Upper lobe of left lung (tissue), 4 donors: ENCODE results near the gene MINDY3.

Source experiments
- EP300 ChIP-seq, 4 donors: sonication (generic); formaldehyde crosslinking; IDR thresholded peaks; one replicate each; pipeline ENCODE4 v1.5.1; 2017; ENCODE audit warnings: antibody characterized with exemption in 4 of 4, control low read depth in 2 of 4
- POLR2A ChIP-seq, 4 donors: fragments of 450-650 bp; IDR thresholded peaks; one replicate each; pipeline ENCODE4 v1.5.1; 2016 to 2017; ENCODE audit warnings: antibody characterized with exemption in 4 of 4, mild to moderate bottlenecking in 2 of 4
- POLR2AphosphoS5 ChIP-seq, 2 donors: sonication (generic); formaldehyde crosslinking; IDR thresholded peaks; one replicate each; pipeline ENCODE4 v1.5.1; 2017; ENCODE audit warnings: antibody characterized with exemption in 2 of 2
- TF ChIP-seq, protein P1 (sequence below), 6 experiments: fragments of 450-650 bp in 4 of 6; fragments of 200-600 bp in 2 of 6; sonication (generic) in 2 of 6; IDR thresholded peaks; one replicate each; pipeline ENCODE4 v1.5.1; 2016 to 2019; ENCODE audit warnings: antibody characterized with exemption in 6 of 6

DNA sequence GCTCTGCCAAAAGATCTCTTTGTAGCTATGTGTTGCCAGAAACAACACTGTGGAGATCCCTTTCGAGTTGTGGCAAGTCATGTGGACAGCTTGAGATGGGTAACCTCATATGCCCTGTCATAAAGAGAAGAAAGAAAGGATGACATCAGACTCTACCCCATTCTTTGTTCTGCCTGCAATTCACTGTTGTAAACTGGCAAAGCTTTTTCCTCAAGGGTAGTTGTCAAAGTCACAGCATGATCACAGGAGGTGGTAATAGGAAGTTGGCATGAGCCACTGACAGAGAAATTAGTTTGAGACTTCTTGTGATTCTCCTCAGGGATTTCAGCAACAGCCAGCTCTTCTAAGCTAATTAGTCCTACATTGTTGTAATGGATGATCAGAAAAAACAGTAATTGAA lies 19.4 kb upstream of the MINDY3 start:
- TF ChIP-seq, protein P1, sequence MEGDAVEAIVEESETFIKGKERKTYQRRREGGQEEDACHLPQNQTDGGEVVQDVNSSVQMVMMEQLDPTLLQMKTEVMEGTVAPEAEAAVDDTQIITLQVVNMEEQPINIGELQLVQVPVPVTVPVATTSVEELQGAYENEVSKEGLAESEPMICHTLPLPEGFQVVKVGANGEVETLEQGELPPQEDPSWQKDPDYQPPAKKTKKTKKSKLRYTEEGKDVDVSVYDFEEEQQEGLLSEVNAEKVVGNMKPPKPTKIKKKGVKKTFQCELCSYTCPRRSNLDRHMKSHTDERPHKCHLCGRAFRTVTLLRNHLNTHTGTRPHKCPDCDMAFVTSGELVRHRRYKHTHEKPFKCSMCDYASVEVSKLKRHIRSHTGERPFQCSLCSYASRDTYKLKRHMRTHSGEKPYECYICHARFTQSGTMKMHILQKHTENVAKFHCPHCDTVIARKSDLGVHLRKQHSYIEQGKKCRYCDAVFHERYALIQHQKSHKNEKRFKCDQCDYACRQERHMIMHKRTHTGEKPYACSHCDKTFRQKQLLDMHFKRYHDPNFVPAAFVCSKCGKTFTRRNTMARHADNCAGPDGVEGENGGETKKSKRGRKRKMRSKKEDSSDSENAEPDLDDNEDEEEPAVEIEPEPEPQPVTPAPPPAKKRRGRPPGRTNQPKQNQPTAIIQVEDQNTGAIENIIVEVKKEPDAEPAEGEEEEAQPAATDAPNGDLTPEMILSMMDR (IDR thresholded peaks at IDR 0.05) = no peak
- TF ChIP-seq EP300 (IDR thresholded peaks at IDR 0.05) (no peak), POLR2AphosphoS5 (IDR thresholded peaks at IDR 0.05) (no peak), POLR2A (IDR thresholded peaks at IDR 0.05) (no peak)
